MG63 (cell line): ENCODE results near the gene ANKRD53. TPM values are rescaled to one million over a fixed set of nuclear protein-coding genes. Genes with fewer than 3 reads are reported as not detected.
A peak's percentile ranks its signal among the peaks of the same experiment; 100 is the strongest.
"Not testable (repeated sequence)": the region's sequence is repeated elsewhere in the genome, so short reads cannot be mapped to it uniquely, and the experiment has no call there.

ENCODE experiments used
- DNase-seq: peaks from one replicate; pipeline ENCODE4 v3.0.0-alpha.2; 2020
- H3K27me3 ChIP-seq: fragments of 250-450 bp; sonication (Bioruptor Pico); 2 replicates; pipeline ENCODE4 v1.5.1; 2020; ENCODE audit warnings: mild to moderate bottlenecking, moderate library complexity
- H3K36me3 ChIP-seq: fragments of 250-450 bp; sonication (Bioruptor Pico); 2 replicates; pipeline ENCODE4 v1.5.1; 2020; ENCODE audit warnings: mild to moderate bottlenecking, moderate library complexity
- H3K4me3 ChIP-seq: fragments of 250-450 bp; sonication (Bioruptor Pico); 2 replicates; pipeline ENCODE4 v1.5.1; 2020; ENCODE audit warnings: mild to moderate bottlenecking, moderate library complexity
- H3K9me3 ChIP-seq: fragments of 250-450 bp; sonication (Bioruptor Pico); 2 replicates; pipeline ENCODE4 v1.5.1; 2020; ENCODE audit warnings: mild to moderate bottlenecking, moderate library complexity
- total RNA-seq: library from RNA; depleted of rRNA; stranded (reverse); fragments of >200 nt; shearing (Covaris generic); gene quantifications from 2 replicates; pipeline ENCODE4 v1.2.3, GENCODE V29; 2014; ENCODE audit warnings: low replicate concordance

The ANKRD53 gene
- total RNA-seq, 1 experiment from 2014 or later, result not detected

DNA sequence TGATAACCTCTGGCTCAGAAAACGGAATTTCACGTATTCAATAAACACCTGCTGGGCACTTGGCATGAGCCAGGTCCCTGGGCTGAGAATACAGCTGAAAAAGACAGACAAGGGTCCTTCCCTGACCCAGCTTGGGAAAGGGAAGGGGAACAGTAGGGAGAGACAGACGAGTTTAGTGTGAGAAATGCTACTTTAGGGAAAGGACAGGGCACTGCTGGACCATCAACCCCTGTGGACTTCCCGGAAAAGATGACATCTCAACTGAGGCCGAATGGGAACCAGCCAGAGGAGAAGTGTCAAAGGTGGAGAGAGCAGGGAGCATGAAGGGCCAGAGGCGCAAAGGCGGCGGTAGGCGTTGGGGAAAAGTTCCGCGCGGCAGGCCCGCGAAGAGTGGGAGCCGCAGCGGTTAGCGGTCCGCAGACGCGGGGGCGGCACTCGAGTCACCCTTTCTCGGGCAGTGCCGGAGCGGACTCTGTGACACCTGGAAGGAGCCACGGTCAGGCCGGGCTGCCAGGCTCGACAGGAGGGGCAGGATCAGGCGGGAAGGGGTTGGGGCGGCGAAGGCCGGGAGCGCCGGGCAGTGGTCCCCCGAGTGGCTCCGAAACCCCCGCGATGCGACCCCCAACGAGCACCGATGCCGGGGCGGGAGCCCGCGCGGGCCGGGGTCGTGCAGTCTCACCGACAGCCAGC, 15.7 kb downstream of the ANKRD53 start:
- H3K36me3 ChIP-seq, result peaks cover 17% of the 10 kb centered on the region

GRCh38 chr2:70994699-70995425, 16.4 kb downstream of the ANKRD53 start, which contains the start of gene TEX261:
TEX261 (minus strand) TSS chr2:70994873; CDS start chr2:70994757, 116 bp downstream.
- H3K27me3 ChIP-seq, result no peaks in the 10 kb centered on the region
- H3K4me3 ChIP-seq, result peak within 1 kb of the TSS; percentile 91
- DNase-seq, result peak; percentile 92
- H3K9me3 ChIP-seq, result no peaks in the 10 kb centered on the region
- peaks cover 10% of the 10 kb centered on the region for H3K36me3 ChIP-seq

More for the DNA sequence above, 15.7 kb downstream of the ANKRD53 start:
- peak; percentile 52 for DNase-seq
- no peaks in the 10 kb centered on the region for H3K27me3 ChIP-seq
- H3K9me3 ChIP-seq, result no peaks in the 10 kb centered on the region
- H3K4me3 ChIP-seq, result peak overlapping the region; percentile 91

- H3K9me3 ChIP-seq, result no peaks in the 10 kb centered on the region
- H3K4me3 ChIP-seq, result peak overlapping the region; percentile 91
- no peaks in the 10 kb centered on the region for H3K27me3 ChIP-seq
- peaks cover 8% of the 10 kb centered on the region for H3K36me3 ChIP-seq
- no peak for DNase-seq
Observed at GRCh38 chr2:70995426-70995729, 16.9 kb downstream of the ANKRD53 start.

DNA sequence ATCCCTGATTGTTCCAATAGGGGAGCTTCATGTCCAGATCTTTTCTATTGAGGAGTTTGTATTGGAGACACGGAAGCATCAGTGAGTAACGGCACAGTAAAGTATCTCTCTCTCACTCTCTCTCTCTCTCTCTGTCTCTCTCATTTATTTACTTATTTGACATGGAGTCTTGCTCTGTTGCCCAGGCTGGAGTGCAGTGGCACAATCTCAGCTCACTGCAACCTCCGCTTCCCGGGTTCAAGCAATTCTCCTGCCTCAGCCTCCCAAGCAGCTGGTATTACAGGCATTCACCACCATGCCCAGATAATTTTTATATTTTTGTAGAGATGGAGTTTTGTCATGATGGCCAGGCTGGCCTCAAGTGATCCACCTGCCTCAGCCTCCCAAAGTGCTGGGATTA, 20.5 kb downstream of the ANKRD53 start:
- DNase-seq, H3K4me3 ChIP-seq, H3K36me3 ChIP-seq, H3K9me3 ChIP-seq, H3K27me3 ChIP-seq: not testable (repeated sequence)

- DNase-seq, result no peak
- H3K4me3 ChIP-seq, result no peak overlapping the region
- no peaks in the 10 kb centered on the region for H3K36me3 ChIP-seq
- H3K27me3 ChIP-seq, result no peaks in the 10 kb centered on the region
- no peaks in the 10 kb centered on the region for H3K9me3 ChIP-seq
Observed at GRCh38 chr2:70999362-70999761, 20.9 kb downstream of the ANKRD53 start.

- not testable (repeated sequence) for DNase-seq, H3K36me3 ChIP-seq, H3K27me3 ChIP-seq, H3K4me3 ChIP-seq, H3K9me3 ChIP-seq
Observed at GRCh38 chr2:70999931-71000330, 21.5 kb downstream of the ANKRD53 start.

DNA sequence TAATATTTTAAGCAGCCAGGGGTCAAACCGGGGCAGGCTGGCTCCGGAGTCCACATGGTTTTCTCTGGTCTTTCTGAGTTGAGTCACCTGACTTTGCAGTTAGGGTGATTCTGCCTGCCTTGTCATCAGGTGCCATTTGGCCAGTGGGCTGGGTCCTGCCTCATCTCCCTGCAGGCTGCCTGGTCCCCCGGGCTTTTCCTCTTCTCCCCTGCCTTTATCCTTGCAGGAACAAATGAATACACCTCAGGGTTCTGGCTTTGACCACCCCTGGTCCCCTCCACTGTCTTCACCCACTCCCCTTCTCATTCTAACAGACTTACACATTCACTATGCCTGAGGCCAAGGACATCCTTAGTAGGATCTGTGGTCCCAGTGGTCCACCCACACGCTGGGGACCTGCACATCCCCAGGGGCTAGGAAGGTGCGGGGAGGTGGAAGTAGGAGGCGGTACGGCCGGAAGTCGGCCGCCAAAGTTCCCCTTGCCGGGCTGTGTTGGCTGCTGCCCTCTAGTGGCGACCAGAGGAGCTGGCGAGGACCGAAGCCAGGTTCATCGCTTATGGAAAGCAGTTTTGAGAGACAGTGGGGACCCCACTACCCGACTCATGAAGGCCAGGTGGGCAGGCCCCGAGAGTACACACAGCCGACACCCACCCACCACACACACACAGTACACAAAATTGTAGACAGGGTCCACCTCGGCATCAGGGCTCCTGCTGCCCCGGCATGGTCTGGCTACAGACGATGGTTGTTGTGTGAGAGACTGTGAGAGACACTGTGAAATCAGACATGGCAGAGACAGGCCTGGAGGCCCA, 22.6 kb downstream of the ANKRD53 start:
- H3K27me3 ChIP-seq, result no peaks in the 10 kb centered on the region
- peak overlapping the region; percentile 32 for H3K4me3 ChIP-seq
- H3K36me3 ChIP-seq, result no peaks in the 10 kb centered on the region
- H3K9me3 ChIP-seq, result no peaks in the 10 kb centered on the region
- DNase-seq, result peak; percentile 64

DNA sequence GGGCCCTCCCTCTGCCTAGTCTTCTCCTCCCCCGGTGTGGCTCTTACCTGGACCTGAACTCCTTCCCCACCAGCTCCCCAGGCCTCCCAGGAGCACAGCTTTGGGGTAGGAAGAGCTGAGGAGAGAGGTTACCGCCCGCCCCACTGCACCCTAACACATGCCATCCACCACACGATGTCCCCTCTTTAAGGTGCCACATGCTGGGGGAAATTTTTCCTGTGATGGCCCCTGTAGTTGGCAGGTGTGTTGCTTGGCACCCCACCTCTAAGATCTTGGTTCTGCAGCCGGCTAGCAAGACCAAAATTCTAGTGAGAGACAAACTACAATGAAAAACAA, 23.1 kb downstream of the ANKRD53 start:
- H3K27me3 ChIP-seq, result no peaks in the 10 kb centered on the region
- H3K36me3 ChIP-seq, result no peaks in the 10 kb centered on the region
- DNase-seq, result no peak
- no peak overlapping the region for H3K4me3 ChIP-seq
- H3K9me3 ChIP-seq, result no peaks in the 10 kb centered on the region

DNA sequence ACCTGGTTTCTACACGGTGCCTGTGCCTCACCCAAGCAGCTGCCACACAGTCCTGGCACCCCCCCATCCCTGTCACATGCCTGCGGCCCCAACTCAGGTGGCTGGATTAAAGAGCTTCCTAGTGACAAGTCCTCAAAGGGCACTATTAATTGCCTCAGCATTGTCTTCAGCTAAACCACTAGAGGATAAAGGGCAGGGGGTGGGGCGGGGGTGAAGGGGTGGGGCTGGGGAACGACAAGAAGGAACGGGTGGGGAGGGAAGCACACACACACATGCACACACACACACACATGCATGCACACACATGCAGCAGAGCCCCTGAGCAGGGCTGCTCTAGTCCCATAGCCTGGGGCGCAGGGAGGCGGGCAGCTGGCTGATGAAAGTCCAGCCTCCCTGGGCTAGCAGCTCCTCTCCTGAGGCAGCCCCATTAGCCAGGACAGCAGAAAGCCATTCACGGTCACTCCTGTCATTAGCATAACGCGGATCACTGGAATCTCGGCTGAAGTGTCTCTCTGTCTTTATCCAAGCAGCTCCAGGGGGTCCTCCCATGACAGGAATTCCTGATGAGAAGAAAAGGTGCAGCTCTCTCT, 23.6 kb downstream of the ANKRD53 start:
- DNase-seq, result no peak
- no peaks in the 10 kb centered on the region for H3K27me3 ChIP-seq
- H3K36me3 ChIP-seq, result no peaks in the 10 kb centered on the region
- no peaks in the 10 kb centered on the region for H3K9me3 ChIP-seq
- no peak overlapping the region for H3K4me3 ChIP-seq

DNA sequence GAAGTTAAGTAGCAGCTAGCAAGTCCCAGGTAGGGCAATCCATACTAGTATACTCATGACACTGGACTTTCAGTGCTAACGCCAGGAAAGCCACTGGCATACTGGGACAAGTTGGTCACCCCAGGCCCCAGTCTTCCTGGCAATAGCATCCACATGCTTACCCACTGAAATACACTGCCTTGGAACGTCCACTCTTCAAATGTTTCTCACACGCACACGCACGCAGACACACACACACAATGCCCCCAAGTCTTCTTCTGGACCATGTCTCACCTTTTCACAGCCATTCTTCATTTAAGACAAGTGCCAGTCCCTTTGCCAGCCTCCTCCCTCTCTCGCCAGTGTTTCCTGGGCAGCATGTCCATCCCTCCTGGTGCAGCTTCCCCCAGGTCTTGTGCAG, 25.0 kb downstream of the ANKRD53 start:
- Histone ChIP-seq H3K9me3 (no peaks in the 10 kb centered on the region), H3K27me3 (no peaks in the 10 kb centered on the region)
- no peak for DNase-seq

DNA sequence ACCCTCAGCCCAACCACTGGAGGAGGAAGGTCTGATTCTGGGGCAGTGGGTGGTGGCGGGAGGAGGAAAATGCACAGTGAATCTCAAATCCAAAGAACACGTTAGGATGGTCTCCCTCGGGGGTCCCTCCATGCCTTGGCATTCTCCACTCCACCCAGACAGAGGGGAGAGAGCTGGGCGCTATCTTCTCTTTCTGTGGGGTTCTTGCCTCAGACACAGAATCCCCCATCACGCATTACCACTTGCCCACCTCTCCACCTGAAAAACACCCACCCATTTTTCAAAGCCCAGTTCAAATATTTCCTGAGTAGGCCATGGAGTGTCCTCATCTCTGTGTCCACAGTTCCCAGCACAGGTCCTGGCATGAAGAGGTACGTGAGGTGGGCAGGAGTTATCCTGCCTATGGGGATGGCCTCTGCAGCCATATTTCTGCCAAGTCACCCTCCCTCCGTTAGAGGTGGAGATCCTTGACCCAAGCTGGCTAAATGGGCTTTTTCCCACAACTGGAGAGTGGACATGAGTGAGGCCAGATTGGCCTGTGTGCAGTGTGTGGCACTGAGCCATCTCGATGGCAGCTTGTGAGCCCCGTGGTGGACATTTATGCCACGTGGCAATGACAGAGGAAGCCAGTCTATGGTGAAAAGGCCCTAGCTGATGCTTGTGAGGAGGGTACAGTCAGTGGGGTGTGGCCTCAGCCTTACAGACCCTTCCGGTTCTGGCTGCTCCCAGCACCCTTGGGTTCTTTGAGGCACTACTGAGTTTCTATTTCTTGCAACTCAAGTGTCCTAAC, 25.7 kb downstream of the ANKRD53 start:
- Histone ChIP-seq H3K27me3 (no peaks in the 10 kb centered on the region), H3K4me3 (no peak overlapping the region), H3K9me3 (no peaks in the 10 kb centered on the region), H3K36me3 (no peaks in the 10 kb centered on the region)
- no peak for DNase-seq

More for the DNA sequence above, 25.0 kb downstream of the ANKRD53 start:
- Histone ChIP-seq H3K4me3 (no peak overlapping the region), H3K36me3 (no peaks in the 10 kb centered on the region)

GRCh38 chr2:71004857-71005256, 26.4 kb downstream of the ANKRD53 start:
- no peak overlapping the region for H3K4me3 ChIP-seq
- H3K36me3 ChIP-seq, result no peaks in the 10 kb centered on the region
- DNase-seq, result no peak
- H3K9me3 ChIP-seq, result no peaks in the 10 kb centered on the region
- peaks cover 2% of the 10 kb centered on the region; the same call in 1 of the 2 replicates for H3K27me3 ChIP-seq

- no peaks in the 10 kb centered on the region for H3K9me3 ChIP-seq
- H3K36me3 ChIP-seq, result no peaks in the 10 kb centered on the region
- no peak overlapping the region for H3K4me3 ChIP-seq
- no peak for DNase-seq
- peaks cover 2% of the 10 kb centered on the region; the same call in 1 of the 2 replicates for H3K27me3 ChIP-seq
Observed at GRCh38 chr2:71005271-71006202, 27.1 kb downstream of the ANKRD53 start.

GRCh38 chr2:71006323-71006722, 27.9 kb downstream of the ANKRD53 start:
- DNase-seq, result no peak
- Histone ChIP-seq H3K36me3 (no peaks in the 10 kb centered on the region), H3K9me3 (no peaks in the 10 kb centered on the region), H3K27me3 (peaks cover 2% of the 10 kb centered on the region; the same call in 1 of the 2 replicates), H3K4me3 (no peak overlapping the region)
